SK-N-SH treated with all-trans-retinoic acid at 6 μM for 48 hours (cell line): ENCODE measurements around the gene SPON1.

Source experiments
- ATAC-seq: fragments of 200-7000 bp; cut with Tn5 transposase; 3 replicates; pipeline ENCODE4 v1.9.1; 2020; ENCODE audit warnings: mild to moderate bottlenecking, moderate library complexity
- ARNTL ChIP-seq: fragments of 450-650 bp; formaldehyde crosslinking; IDR thresholded peaks from 2 replicates; pipeline ENCODE4 v1.5.0; 2020; ENCODE audit warnings: low read depth, mild to moderate bottlenecking, moderate library complexity, borderline replicate concordance
- BACH2 ChIP-seq: fragments of 250-450 bp; sonication (Bioruptor Pico); IDR thresholded peaks from 2 replicates; pipeline ENCODE4 v1.9.0; 2021; ENCODE audit warnings: mild to moderate bottlenecking, borderline replicate concordance
- CREB5 ChIP-seq: fragments of 250-450 bp; sonication (Bioruptor Pico); IDR thresholded peaks from 2 replicates; pipeline ENCODE4 v1.5.1; 2020; ENCODE audit warnings: low read depth, mild to moderate bottlenecking, moderate library complexity
- CSDC2 ChIP-seq: fragments of 250-450 bp; sonication (Bioruptor Pico); IDR thresholded peaks from 2 replicates; pipeline ENCODE4 v1.5.0; 2020; ENCODE audit warnings: mild to moderate bottlenecking, moderate library complexity
- ESRRG ChIP-seq: fragments of 250-450 bp; sonication (Bioruptor Pico); IDR thresholded peaks from 2 replicates; pipeline ENCODE4 v1.6.1; 2021; ENCODE audit warnings: mild to moderate bottlenecking
- GLIS3 ChIP-seq: fragments of 250-450 bp; sonication (Bioruptor Pico); IDR thresholded peaks from 2 replicates; pipeline ENCODE4 v1.5.0; 2020; ENCODE audit warnings: mild to moderate bottlenecking, moderate library complexity
- ISL1 ChIP-seq: fragments of 250-450 bp; sonication (Bioruptor Pico); IDR thresholded peaks from 2 replicates; pipeline ENCODE4 v2.1.2; 2022; ENCODE audit warnings: mild to moderate bottlenecking, moderate library complexity
- OSR1 ChIP-seq: fragments of 250-450 bp; sonication (Bioruptor Pico); IDR thresholded peaks from 2 replicates; pipeline ENCODE4 v1.8.0; 2022; ENCODE audit warnings: moderate library complexity, mild to moderate bottlenecking, inconsistent platforms
- PATZ1 ChIP-seq: fragments of 250-450 bp; sonication (Bioruptor Pico); IDR thresholded peaks from 2 replicates; pipeline ENCODE4 v1.8.0; 2020; ENCODE audit warnings: mild to moderate bottlenecking, moderate library complexity, borderline replicate concordance
- POU6F1 ChIP-seq: fragments of 250-450 bp; sonication (Bioruptor Pico); IDR thresholded peaks from 2 replicates; pipeline ENCODE4 v1.8.0; 2021; ENCODE audit warnings: low read depth, mild to moderate bottlenecking, moderate library complexity, borderline replicate concordance
- PPARA ChIP-seq: fragments of 250-450 bp; sonication (Bioruptor Pico); IDR thresholded peaks from 2 replicates; pipeline ENCODE4 v1.5.0; 2020; ENCODE audit warnings: mild to moderate bottlenecking, borderline replicate concordance
- RARB ChIP-seq: fragments of 250-450 bp; sonication (Bioruptor Pico); IDR thresholded peaks from 2 replicates; pipeline ENCODE4 v1.8.0; 2021; ENCODE audit warnings: mild to moderate bottlenecking, moderate library complexity
- TCF4 ChIP-seq: fragments of 250-450 bp; sonication (Bioruptor Pico); IDR thresholded peaks from 2 replicates; pipeline ENCODE4 v1.8.0; 2021; ENCODE audit warnings: mild to moderate bottlenecking, moderate library complexity, borderline replicate concordance
- TOX ChIP-seq: fragments of 250-450 bp; sonication (Bioruptor Pico); IDR thresholded peaks from 2 replicates; pipeline ENCODE4 v1.8.0; 2021; ENCODE audit warnings: mild to moderate bottlenecking, moderate library complexity, borderline replicate concordance
- ZC3H10 ChIP-seq: fragments of 250-450 bp; sonication (Bioruptor Pico); IDR thresholded peaks from 2 replicates; pipeline ENCODE4 v1.5.1; 2021; ENCODE audit warnings: mild to moderate bottlenecking, moderate library complexity
- ZFP3 ChIP-seq: fragments of 250-450 bp; sonication (Bioruptor Pico); IDR thresholded peaks from 2 replicates; pipeline ENCODE4 v1.5.0; 2020; ENCODE audit warnings: mild to moderate bottlenecking, moderate library complexity
- ZFP30 ChIP-seq: fragments of 450-650 bp; formaldehyde crosslinking; IDR thresholded peaks from 2 replicates; pipeline ENCODE4 v1.5.0; 2022; ENCODE audit warnings: mild to moderate bottlenecking, moderate library complexity
- ZNF565 ChIP-seq: fragments of 450-650 bp; formaldehyde crosslinking; conservative IDR thresholded peaks from 2 replicates; pipeline ENCODE4 v1.5.0; 2020; ENCODE audit warnings: low read depth, mild to moderate bottlenecking, moderate library complexity
- ZNF70 ChIP-seq: fragments of 450-650 bp; formaldehyde crosslinking; IDR thresholded peaks from 2 replicates; pipeline ENCODE4 v1.5.0; 2020; ENCODE audit warnings: mild to moderate bottlenecking, moderate library complexity
- TF ChIP-seq, protein P1 (sequence below): fragments of 250-450 bp; sonication (Bioruptor Pico); IDR thresholded peaks from 2 replicates; pipeline ENCODE4 v1.5.0; 2020; ENCODE audit warnings: mild to moderate bottlenecking, moderate library complexity
- TF ChIP-seq, protein P2 (sequence below): fragments of 250-450 bp; sonication (Bioruptor Pico); IDR thresholded peaks from 2 replicates; pipeline ENCODE4 v1.5.1; 2021; ENCODE audit warnings: mild to moderate bottlenecking, moderate library complexity

Gene SPON1

DNA sequence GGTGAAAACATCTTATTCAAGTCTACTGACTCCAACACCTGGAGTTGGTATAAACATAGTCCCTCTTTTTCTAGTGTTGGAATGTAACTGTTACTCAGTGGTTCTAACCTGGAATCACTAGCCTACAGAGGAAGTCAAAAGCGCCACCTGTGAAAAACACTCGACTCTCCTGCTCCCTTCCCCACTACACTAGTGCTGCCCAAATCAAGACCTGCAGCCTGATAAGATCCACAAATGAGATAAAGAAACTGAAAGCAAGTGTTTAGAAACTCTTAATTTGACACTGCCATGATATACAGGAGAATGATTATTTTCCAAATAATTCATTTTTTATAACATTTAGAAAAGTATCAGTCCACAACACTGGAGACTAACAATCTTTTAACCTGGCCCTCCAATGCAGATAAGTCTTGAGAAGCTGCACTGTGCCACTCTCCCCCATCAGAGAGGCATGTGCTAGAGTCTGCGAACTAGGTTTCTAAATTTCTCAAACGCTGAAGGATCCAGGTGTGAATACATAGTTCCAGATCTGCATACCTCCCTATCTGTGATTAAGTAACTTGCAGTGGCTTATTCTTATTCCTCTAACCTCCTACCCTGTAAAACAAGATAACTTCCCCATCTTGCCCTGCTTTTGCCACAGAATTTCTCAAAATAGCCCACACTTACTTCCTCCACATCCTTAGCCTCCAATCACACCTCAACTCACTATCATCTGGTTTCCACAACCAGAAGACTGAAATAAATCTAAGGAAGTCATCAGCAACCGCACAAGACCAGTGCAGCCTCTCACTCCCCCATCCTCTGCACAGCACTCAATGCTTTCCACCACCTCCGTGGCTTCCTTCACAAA lies 308.4 kb downstream of the SPON1 start:
- 0 out of 3 replicates have a peak, but pooled peaks have one; percentile 29 for ATAC-seq
- TF ChIP-seq, protein P1, sequence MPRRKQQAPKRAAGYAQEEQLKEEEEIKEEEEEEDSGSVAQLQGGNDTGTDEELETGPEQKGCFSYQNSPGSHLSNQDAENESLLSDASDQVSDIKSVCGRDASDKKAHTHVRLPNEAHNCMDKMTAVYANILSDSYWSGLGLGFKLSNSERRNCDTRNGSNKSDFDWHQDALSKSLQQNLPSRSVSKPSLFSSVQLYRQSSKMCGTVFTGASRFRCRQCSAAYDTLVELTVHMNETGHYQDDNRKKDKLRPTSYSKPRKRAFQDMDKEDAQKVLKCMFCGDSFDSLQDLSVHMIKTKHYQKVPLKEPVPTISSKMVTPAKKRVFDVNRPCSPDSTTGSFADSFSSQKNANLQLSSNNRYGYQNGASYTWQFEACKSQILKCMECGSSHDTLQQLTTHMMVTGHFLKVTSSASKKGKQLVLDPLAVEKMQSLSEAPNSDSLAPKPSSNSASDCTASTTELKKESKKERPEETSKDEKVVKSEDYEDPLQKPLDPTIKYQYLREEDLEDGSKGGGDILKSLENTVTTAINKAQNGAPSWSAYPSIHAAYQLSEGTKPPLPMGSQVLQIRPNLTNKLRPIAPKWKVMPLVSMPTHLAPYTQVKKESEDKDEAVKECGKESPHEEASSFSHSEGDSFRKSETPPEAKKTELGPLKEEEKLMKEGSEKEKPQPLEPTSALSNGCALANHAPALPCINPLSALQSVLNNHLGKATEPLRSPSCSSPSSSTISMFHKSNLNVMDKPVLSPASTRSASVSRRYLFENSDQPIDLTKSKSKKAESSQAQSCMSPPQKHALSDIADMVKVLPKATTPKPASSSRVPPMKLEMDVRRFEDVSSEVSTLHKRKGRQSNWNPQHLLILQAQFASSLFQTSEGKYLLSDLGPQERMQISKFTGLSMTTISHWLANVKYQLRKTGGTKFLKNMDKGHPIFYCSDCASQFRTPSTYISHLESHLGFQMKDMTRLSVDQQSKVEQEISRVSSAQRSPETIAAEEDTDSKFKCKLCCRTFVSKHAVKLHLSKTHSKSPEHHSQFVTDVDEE (CRISPR knock-in tag), result no peak
- TF ChIP-seq ESRRG (no peak), OSR1 (CRISPR knock-in tag) (no peak), ZNF565 (CRISPR knock-in tag) (no peak), TCF4 (CRISPR knock-in tag) (no peak), ZFP3 (CRISPR knock-in tag) (no peak), ZC3H10 (CRISPR knock-in tag) (no peak), CSDC2 (no peak), ARNTL (CRISPR knock-in tag) (no peak), CREB5 (CRISPR knock-in tag) (no peak), TOX (CRISPR knock-in tag) (no peak), BACH2 (CRISPR knock-in tag) (no peak), PATZ1 (no peak), RARB (CRISPR knock-in tag) (no peak), PPARA (CRISPR knock-in tag) (no peak), ZNF70 (CRISPR knock-in tag) (no peak), ISL1 (CRISPR knock-in tag) (no peak), GLIS3 (no peak)
- TF ChIP-seq, protein P2, sequence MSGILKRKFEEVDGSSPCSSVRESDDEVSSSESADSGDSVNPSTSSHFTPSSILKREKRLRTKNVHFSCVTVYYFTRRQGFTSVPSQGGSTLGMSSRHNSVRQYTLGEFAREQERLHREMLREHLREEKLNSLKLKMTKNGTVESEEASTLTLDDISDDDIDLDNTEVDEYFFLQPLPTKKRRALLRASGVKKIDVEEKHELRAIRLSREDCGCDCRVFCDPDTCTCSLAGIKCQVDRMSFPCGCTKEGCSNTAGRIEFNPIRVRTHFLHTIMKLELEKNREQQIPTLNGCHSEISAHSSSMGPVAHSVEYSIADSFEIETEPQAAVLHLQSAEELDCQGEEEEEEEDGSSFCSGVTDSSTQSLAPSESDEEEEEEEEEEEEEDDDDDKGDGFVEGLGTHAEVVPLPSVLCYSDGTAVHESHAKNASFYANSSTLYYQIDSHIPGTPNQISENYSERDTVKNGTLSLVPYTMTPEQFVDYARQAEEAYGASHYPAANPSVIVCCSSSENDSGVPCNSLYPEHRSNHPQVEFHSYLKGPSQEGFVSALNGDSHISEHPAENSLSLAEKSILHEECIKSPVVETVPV (CRISPR knock-in tag), result no peak

DNA sequence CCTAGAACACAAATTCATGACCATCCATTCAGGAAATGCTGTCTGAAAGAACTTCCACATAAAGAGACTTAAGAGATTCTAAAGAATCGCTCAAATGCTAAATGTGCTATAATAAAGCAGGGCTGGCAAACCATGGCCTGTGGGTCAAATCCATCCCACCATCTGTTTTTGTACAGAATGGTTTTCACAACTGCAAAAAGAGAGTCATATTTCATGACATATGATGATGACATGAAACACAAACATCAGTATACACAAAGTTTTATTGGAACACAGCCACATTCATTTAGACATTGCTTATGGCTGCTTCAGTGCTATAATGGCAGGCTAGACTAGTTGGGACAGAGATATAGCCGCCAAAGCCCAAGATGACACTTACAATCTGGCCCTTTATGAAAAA lies 311.4 kb downstream of the SPON1 start:
- no peak for ATAC-seq
- TF ChIP-seq ZFP30 (CRISPR knock-in tag) (no peak), ISL1 (CRISPR knock-in tag) (no peak), CSDC2 (no peak), GLIS3 (no peak), ZNF565 (CRISPR knock-in tag) (no peak), RARB (CRISPR knock-in tag) (no peak), ARNTL (CRISPR knock-in tag) (no peak), PPARA (CRISPR knock-in tag) (no peak), PATZ1 (no peak), ESRRG (no peak), POU6F1 (CRISPR knock-in tag) (no peak)
- TF ChIP-seq, protein P2 (CRISPR knock-in tag), result no peak
- TF ChIP-seq, protein P1 (CRISPR knock-in tag), result no peak
